C4-2B (cell line): ENCODE data around the gene HSPG2.

Experiments used
- ZFX ChIP-seq: fragments of 450-650 bp; IDR thresholded peaks from 2 replicates; pipeline ENCODE4 v1.6.1; 2017
- TF ChIP-seq, protein P1 (sequence below): fragments of 450-650 bp; conservative IDR thresholded peaks from 2 replicates; pipeline ENCODE4 v1.5.1; 2017; ENCODE audit warnings: mild to moderate bottlenecking

- TF ChIP-seq, protein P1, sequence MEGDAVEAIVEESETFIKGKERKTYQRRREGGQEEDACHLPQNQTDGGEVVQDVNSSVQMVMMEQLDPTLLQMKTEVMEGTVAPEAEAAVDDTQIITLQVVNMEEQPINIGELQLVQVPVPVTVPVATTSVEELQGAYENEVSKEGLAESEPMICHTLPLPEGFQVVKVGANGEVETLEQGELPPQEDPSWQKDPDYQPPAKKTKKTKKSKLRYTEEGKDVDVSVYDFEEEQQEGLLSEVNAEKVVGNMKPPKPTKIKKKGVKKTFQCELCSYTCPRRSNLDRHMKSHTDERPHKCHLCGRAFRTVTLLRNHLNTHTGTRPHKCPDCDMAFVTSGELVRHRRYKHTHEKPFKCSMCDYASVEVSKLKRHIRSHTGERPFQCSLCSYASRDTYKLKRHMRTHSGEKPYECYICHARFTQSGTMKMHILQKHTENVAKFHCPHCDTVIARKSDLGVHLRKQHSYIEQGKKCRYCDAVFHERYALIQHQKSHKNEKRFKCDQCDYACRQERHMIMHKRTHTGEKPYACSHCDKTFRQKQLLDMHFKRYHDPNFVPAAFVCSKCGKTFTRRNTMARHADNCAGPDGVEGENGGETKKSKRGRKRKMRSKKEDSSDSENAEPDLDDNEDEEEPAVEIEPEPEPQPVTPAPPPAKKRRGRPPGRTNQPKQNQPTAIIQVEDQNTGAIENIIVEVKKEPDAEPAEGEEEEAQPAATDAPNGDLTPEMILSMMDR, result no peak
- no peak for TF ChIP-seq ZFX
Measured at GRCh38 chr1:21935393-21935804, 1.7 kb downstream of the HSPG2 start.
